ENCODE measurements around the gene GNG12.
"Not testable (repeated sequence)": the region's sequence is repeated elsewhere in the genome, so short reads cannot be mapped to it uniquely, and the experiment has no call there.

GNG12 gene

GRCh38 chr1:67680486-67680885 is 152.8 kb downstream of the GNG12 start:
- no peak for DNase-seq (ENCODE audit: low spot score)

DNA sequence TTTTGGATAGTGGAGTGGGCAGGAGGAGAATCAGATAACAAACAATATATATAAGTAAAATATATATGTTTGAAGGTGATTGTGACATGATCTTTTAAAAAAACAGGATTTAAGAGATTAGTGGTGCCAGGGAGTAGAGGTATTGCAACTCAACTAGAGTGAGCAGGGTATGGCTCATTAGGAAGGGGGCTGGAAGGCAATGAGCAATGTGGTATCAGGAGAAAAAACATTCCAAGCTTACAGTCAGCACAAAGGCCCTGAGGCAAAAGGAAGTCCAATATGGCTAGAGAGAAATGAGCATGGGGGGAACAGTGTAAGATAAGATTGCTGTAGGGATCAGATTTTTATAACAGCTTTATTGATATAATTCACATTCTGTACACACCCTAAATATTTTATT is 153.6 kb downstream of the GNG12 start:
- DNase-seq (ENCODE audit: low spot score), result no peak

GRCh38 chr1:67677930-67678329 is 155.3 kb downstream of the GNG12 start:
- no peak for DNase-seq (ENCODE audit: low spot score)

DNA sequence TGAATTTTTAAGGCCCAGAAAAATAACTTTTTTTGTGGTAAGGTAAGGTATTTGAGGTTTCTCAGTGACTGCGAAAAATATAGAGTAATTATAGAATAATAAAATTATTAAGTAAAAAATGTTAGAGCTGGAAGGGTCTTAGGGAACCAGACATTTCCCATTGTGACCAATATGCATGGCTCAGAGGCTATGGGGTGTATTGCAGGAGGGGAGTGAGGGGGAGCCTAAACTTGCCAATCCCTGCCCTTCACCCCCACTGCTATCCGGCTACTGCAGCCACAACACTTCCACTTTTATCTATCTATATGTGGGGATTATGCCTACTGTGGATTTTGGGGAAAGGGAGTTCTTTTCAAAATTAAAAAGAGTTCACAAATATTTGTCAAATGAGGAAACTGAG is 155.9 kb downstream of the GNG12 start:
- DNase-seq (ENCODE audit: low spot score), result no peak

GRCh38 chr1:67676946-67677345 is 156.3 kb downstream of the GNG12 start:
- DNase-seq (ENCODE audit: low spot score), result no peak

DNA sequence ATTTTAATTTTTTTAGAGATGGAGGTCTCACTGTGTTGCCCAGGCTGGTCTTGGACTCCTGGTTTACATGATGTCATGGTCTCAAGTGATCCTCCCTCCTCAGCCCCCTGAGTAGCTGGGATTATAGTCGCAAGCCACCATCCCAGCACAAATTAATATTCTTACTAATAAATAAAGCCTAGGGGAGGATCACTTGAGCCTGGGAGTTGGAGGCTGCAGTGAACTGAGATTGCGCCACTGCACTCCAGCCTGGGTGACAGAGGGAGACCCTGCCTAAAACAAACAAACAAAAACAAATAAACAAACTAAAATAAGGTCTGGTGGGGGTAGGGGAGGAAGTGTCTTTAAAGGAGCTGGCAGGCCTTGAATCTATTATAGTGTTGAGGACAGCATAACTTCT is 157.0 kb downstream of the GNG12 start:
- DNase-seq (ENCODE audit: low spot score), result no peak

DNA sequence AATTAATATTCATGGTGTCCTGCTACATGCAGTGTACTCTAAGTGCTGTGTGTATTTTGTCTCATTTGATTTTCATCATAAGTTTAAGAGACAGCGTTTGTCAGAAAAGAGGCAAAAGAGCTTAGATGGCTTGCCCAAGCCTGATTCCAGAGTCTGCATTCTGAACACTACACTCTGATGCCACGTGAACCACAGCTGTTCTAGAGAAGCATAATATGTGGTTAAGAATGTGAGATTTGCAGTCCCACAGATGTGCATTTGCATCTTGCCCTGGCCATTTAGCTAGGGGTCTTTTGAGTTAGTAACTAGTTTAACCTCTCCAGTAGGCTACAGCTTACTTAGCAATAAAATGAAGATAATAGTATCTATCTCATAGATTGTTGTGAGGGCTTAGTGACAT is 157.5 kb downstream of the GNG12 start:
- no peak for DNase-seq (ENCODE audit: low spot score)

GRCh38 chr1:67674260-67675011 is 158.8 kb downstream of the GNG12 start:
- DNase-seq (ENCODE audit: low spot score), result no peak

- DNase-seq (ENCODE audit: low spot score), result no peak
Observed at GRCh38 chr1:67673468-67674201, 159.6 kb downstream of the GNG12 start.

- no peak for DNase-seq (ENCODE audit: low spot score)
Observed at GRCh38 chr1:67672260-67672803, 160.9 kb downstream of the GNG12 start.

GRCh38 chr1:67668660-67669059 is 164.6 kb downstream of the GNG12 start:
- DNase-seq (ENCODE audit: low spot score), result no peak

- no peak for DNase-seq (ENCODE audit: low spot score)
Observed at GRCh38 chr1:67666636-67667035, 166.6 kb downstream of the GNG12 start.

DNA sequence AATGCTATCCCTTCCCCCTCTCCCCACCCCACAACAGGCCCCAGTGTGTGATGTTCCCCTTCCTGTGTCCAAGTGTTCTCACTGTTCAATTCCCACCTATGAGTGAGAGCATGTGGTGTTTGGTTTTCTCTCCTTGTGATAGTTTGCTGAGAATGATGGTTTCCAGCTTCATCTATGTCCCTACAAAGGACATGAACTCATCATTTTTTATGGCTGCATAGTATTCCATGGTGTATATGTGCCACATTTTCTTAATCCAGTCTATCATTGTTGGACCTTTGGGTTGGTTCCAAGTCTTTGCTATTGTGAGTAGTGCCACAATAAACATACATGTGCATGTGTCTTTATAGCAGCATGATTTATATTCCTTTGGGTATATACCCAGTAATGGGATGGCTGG is 168.0 kb downstream of the GNG12 start:
- not testable (repeated sequence) for DNase-seq (ENCODE audit: low spot score)

DNA sequence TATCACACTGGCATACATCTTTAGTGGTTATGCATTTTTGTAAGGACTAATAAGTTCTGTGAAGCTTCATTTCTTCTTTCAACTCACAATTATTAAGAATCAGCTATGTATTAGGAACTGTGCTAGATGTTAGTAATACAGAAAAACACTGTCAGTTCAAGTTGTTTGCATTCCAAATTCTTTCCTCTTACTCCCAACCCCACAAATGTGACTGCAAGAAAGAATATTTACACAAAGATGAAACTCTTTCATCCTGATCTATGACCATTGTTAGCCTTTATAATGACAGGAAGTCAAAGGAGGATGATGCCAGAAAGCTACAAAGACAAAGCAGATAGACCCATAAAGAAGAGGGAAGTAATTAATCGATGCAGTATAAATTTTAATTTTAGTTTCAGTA is 169.2 kb downstream of the GNG12 start:
- no peak for DNase-seq (ENCODE audit: low spot score)

- no peak for DNase-seq (ENCODE audit: low spot score)
Observed at GRCh38 chr1:67662884-67663283, 170.4 kb downstream of the GNG12 start.

- no peak for DNase-seq (ENCODE audit: low spot score)
Observed at GRCh38 chr1:67659229-67659628, 174.0 kb downstream of the GNG12 start.

- not testable (repeated sequence) for DNase-seq (ENCODE audit: low spot score)
Observed at GRCh38 chr1:67657152-67657551, 176.1 kb downstream of the GNG12 start.

GRCh38 chr1:67655581-67655980 is 177.7 kb downstream of the GNG12 start:
- DNase-seq (ENCODE audit: low spot score), result no peak

GRCh38 chr1:67653304-67653703 is 180.0 kb downstream of the GNG12 start:
- no peak for DNase-seq (ENCODE audit: low spot score)

GRCh38 chr1:67652800-67653199 is 180.5 kb downstream of the GNG12 start:
- DNase-seq (ENCODE audit: low spot score), result no peak
